Adrenal gland (tissue), 12 donors: ENCODE data around the gene MTHFD1L. TPM values are rescaled to one million over a fixed set of nuclear protein-coding genes. Genes with fewer than 3 reads are reported as not detected.

ENCODE experiments used
- DNase-seq, 7 donors: peaks; one replicate each; pipeline ENCODE4 v3.0.0-alpha.2; 2019 to 2020
- H3K27ac ChIP-seq, 5 donors: fragments of 200-600 bp; sonication (generic) in 4 of 5; 1 replicate in 3 of 5; 2 replicates in 2 of 5; pipeline versions ENCODE4 v1.5.1 to v1.8.0; 2016 to 2020; ENCODE audit warnings: mild to moderate bottlenecking in 1 of 5
- H3K27me3 ChIP-seq: fragments of 200-600 bp; 2 replicates; pipeline ENCODE4 v1.8.0; 2021
- H3K36me3 ChIP-seq, 2 donors: fragments of 200-600 bp; replicated peaks in 1 of 2; 1 replicate in 1 of 2; 2 replicates in 1 of 2; pipeline versions ENCODE4 v1.5.1 to v1.8.0; 2018 to 2022
- H3K4me1 ChIP-seq, 2 donors: fragments of 200-600 bp; replicated peaks in 1 of 2; 1 replicate in 1 of 2; 2 replicates in 1 of 2; pipeline versions ENCODE4 v1.5.1 to v1.8.0; 2018 to 2021
- H3K4me3 ChIP-seq, 4 donors: fragments of 200-600 bp; sonication (generic) in 3 of 4; one replicate each; pipeline ENCODE4 v1.5.1; 2016 to 2018
- H3K9me3 ChIP-seq, 3 donors: fragments of 200-600 bp; sonication (generic) in 1 of 3; replicated peaks in 1 of 3; 1 replicate in 2 of 3; 2 replicates in 1 of 3; pipeline versions ENCODE4 v1.5.1 to v1.8.0; 2016 to 2021
- POLR2A ChIP-seq, 2 donors: fragments of 450-650 bp; IDR thresholded peaks; one replicate each; pipeline ENCODE4 v1.6.1; 2017; ENCODE audit warnings: antibody characterized with exemption in 2 of 2, mild to moderate bottlenecking in 2 of 2, moderate library complexity in 1 of 2
- WGBS, 4 donors: extraction: QIAGEN DNeasy Blood & Tissue Kit in 2 of 4; methylation state at CpG; one replicate each; pipeline versions ENCODE4 v1.1.5 to v1.1.7; 2013 to 2017; 5-methylcytosine and 5-hydroxymethylcytosine counted together
- intact Hi-C, 2 donors: fragments of 100-400 bp; cut with DNase I; formaldehyde crosslinking; loops; one replicate each; pipeline versions ENCODE4 v1.14.1 to v1.15.0; 2022 to 2023
- polyA plus RNA-seq, 3 donors: library from polyadenylated mRNA; stranded (reverse); fragments of 200-250 nt in 2 of 3; fragments of 350-450 nt in 1 of 3; fragmentation: Illumina TruSeq in 1 of 3; extraction: RNeasy Lipid Tissue Mini Kit (QIAGEN cat#74804) in 1 of 3; gene quantifications; one replicate each; pipeline ENCODE4 v1.2.3, GENCODE V29; 2013 to 2014
- total RNA-seq, 9 donors: library from RNA; depleted of rRNA in 4 of 9; stranded (reverse); fragments of >200 nt in 4 of 9; fragments of 120-200 nt in 1 of 9; fragmentation: NEBNext Ultra II Directional in 1 of 9; extraction: Animal tissue kit (Norgen Biotek cat#: 25700) in 1 of 9; gene quantifications; one replicate each; pipeline versions ENCODE4 v1.1.0 to v1.2.4, GENCODE V29; 2013 to 2023
- TF ChIP-seq, protein P1 (sequence below), 6 experiments: fragments of 450-650 bp in 4 of 6; fragments of 200-600 bp in 2 of 6; sonication (generic) in 1 of 6; IDR thresholded peaks; 1 replicate in 5 of 6; 2 replicates in 1 of 6; pipeline versions ENCODE4 v1.5.1 to v1.8.0; 2016 to 2021; ENCODE audit warnings: antibody characterized with exemption in 6 of 6, mild to moderate bottlenecking in 2 of 6, moderate library complexity in 1 of 6
- donor health status: healthy with polysubstance abuse.
- donor health status: Bipolar disorder and iron deficiency.
- donor health status: DM: yes; HTN: yes; CAD: no.
- donor health status: DM: no; HTN: no; CAD: no.
- donor health status: DM: no; HTN: no; CAD: no.
- donor health status: DM: yes; HTN: yes; CAD: no.

Gene MTHFD1L
- total and polyA plus RNA-seq, 12 donors, result 8.5 to 28.8 (median 18.1) TPM

DNA sequence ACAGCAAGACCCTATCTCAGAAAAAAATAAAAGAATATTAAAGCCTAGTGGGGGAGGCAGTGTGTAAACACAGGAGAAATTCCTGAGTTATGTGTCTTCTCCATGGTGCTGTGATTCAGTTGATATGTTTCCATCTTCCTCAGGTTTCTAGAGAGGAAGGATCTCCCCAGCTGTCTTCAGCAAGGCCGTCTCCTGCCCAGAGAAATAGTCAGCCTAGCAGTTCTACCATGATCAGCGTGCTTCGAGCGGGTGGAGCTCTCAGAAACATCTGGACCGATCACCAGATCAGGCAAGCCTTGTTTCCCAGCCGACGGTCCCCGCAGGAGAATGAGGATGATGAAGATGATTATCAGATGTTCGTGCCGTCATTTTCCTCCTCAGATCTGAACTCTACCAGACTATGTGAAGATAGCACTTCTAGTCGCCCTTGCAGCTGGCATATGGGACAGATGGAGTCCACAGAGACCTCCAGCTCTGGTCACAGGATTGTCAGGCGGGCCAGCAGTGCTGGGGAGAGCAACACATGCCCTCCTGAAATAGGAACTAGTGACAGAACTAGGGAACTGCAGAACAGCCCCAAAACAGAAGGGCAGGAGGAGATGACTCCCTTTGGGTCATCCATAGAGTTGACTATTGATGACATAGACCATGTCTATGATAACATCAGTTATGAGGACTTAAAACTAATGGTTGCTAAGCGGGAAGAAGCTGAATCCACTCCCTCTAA lies 34.9 kb upstream of the MTHFD1L start:
- no peak overlapping the region for H3K27ac ChIP-seq
- no peak overlapping the region for H3K4me3 ChIP-seq
- intact Hi-C loops, result no loop called here
- H3K27me3 ChIP-seq, result no peaks in the 10 kb centered on the region
- H3K36me3 ChIP-seq, result no peaks in the 10 kb centered on the region
- 91 to 95% (median 92%) methylated on average over 12 to 13 of the region's 13 CpGs for WGBS, 4 donors
- TF ChIP-seq, protein P1, sequence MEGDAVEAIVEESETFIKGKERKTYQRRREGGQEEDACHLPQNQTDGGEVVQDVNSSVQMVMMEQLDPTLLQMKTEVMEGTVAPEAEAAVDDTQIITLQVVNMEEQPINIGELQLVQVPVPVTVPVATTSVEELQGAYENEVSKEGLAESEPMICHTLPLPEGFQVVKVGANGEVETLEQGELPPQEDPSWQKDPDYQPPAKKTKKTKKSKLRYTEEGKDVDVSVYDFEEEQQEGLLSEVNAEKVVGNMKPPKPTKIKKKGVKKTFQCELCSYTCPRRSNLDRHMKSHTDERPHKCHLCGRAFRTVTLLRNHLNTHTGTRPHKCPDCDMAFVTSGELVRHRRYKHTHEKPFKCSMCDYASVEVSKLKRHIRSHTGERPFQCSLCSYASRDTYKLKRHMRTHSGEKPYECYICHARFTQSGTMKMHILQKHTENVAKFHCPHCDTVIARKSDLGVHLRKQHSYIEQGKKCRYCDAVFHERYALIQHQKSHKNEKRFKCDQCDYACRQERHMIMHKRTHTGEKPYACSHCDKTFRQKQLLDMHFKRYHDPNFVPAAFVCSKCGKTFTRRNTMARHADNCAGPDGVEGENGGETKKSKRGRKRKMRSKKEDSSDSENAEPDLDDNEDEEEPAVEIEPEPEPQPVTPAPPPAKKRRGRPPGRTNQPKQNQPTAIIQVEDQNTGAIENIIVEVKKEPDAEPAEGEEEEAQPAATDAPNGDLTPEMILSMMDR (IDR thresholded peaks at IDR 0.05), result no peak
- TF ChIP-seq POLR2A (IDR thresholded peaks at IDR 0.05), result no peak
- no peaks in the 10 kb centered on the region for H3K9me3 ChIP-seq
- no peaks in the 10 kb centered on the region for H3K4me1 ChIP-seq
- DNase-seq, result no peak

- TF ChIP-seq, protein P1 (IDR thresholded peaks at IDR 0.05), result no peak
- TF ChIP-seq POLR2A (IDR thresholded peaks at IDR 0.05), result no peak
- H3K4me1 ChIP-seq, result no peaks in the 10 kb centered on the region
Measured at GRCh38 chr6:150831577-150831976, 33.9 kb upstream of the MTHFD1L start.

DNA sequence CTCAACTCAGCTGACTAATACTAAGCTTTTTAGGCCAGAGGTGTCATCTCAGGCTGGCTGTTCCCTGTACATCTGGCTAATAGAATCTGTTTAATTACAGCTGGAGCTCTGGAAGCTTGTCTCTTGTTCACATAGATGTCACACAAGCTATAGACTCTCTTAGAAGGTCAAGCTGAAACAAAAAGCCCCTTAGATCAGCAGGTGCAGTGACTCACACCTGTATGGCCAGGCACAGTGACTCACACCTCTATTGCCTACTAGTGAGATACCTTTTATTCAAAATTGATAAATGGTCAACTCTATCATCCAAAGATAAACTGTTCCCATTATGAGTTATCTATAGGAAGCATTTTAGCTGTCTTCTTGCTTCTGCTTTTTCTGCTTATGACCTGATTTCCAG lies 29.9 kb upstream of the MTHFD1L start:
- TF ChIP-seq, protein P1 (IDR thresholded peaks at IDR 0.05), result no peak
- TF ChIP-seq POLR2A (IDR thresholded peaks at IDR 0.05), result no peak
- intact Hi-C loops, result no loop called here
- H3K36me3 ChIP-seq, result no peaks in the 10 kb centered on the region

More at GRCh38 chr6:150831577-150831976, 33.9 kb upstream of the MTHFD1L start:
- WGBS, 4 donors, result 80 to 91% (median 88%) methylated on average over 12 to 14 of the region's 14 CpGs
- H3K27ac ChIP-seq, result no peak overlapping the region
- DNase-seq, result no peak
- no peak overlapping the region for H3K4me3 ChIP-seq
- no peaks in the 10 kb centered on the region for H3K27me3 ChIP-seq
- no peaks in the 10 kb centered on the region for H3K36me3 ChIP-seq
- intact Hi-C loops, result no loop called here
- no peaks in the 10 kb centered on the region for H3K9me3 ChIP-seq

GRCh38 chr6:150840185-150840584 lies 25.3 kb upstream of the MTHFD1L start:
- no peak for DNase-seq
- intact Hi-C loops, result no loop called here
- TF ChIP-seq POLR2A (IDR thresholded peaks at IDR 0.05), result no peak
- TF ChIP-seq, protein P1 (IDR thresholded peaks at IDR 0.05), result no peak
- H3K36me3 ChIP-seq, result no peaks in the 10 kb centered on the region
- H3K27me3 ChIP-seq, result no peaks in the 10 kb centered on the region
- WGBS, 4 donors, result 85 to 100% (median 93%) methylated on average over 4 of the region's 4 CpGs
- no peaks in the 10 kb centered on the region for H3K4me1 ChIP-seq
- H3K27ac ChIP-seq, result no peak overlapping the region
- no peak overlapping the region for H3K4me3 ChIP-seq
- no peaks in the 10 kb centered on the region for H3K9me3 ChIP-seq

More for the DNA sequence above, 29.9 kb upstream of the MTHFD1L start:
- no peak for DNase-seq
- H3K4me3 ChIP-seq, result no peak overlapping the region
- no peaks in the 10 kb centered on the region for H3K9me3 ChIP-seq
- H3K27ac ChIP-seq, result no peak overlapping the region
- no peaks in the 10 kb centered on the region for H3K27me3 ChIP-seq
- no peaks in the 10 kb centered on the region for H3K4me1 ChIP-seq
